Inflammatory macrophage (primary cell): ENCODE measurements around the gene PPP1R26.
A peak's percentile ranks its signal among the peaks of the same experiment; 100 is the strongest.
"Not testable (repeated sequence)": the region's sequence is repeated elsewhere in the genome, so short reads cannot be mapped to it uniquely, and the experiment has no call there.

ENCODE experiments used
- DNase-seq, 2 donors: peaks; one replicate each; pipeline ENCODE4 v3.0.0-alpha.2; 2020 to 2022
- total RNA-seq, 18 experiments: gene quantifications; one replicate each; lab custom pipeline; 2026; ENCODE audit warnings: mixed read lengths in 6 of 18, inconsistent platforms in 2 of 18; lab: John Stamatoyannopoulos, UW

Gene PPP1R26, protein sequence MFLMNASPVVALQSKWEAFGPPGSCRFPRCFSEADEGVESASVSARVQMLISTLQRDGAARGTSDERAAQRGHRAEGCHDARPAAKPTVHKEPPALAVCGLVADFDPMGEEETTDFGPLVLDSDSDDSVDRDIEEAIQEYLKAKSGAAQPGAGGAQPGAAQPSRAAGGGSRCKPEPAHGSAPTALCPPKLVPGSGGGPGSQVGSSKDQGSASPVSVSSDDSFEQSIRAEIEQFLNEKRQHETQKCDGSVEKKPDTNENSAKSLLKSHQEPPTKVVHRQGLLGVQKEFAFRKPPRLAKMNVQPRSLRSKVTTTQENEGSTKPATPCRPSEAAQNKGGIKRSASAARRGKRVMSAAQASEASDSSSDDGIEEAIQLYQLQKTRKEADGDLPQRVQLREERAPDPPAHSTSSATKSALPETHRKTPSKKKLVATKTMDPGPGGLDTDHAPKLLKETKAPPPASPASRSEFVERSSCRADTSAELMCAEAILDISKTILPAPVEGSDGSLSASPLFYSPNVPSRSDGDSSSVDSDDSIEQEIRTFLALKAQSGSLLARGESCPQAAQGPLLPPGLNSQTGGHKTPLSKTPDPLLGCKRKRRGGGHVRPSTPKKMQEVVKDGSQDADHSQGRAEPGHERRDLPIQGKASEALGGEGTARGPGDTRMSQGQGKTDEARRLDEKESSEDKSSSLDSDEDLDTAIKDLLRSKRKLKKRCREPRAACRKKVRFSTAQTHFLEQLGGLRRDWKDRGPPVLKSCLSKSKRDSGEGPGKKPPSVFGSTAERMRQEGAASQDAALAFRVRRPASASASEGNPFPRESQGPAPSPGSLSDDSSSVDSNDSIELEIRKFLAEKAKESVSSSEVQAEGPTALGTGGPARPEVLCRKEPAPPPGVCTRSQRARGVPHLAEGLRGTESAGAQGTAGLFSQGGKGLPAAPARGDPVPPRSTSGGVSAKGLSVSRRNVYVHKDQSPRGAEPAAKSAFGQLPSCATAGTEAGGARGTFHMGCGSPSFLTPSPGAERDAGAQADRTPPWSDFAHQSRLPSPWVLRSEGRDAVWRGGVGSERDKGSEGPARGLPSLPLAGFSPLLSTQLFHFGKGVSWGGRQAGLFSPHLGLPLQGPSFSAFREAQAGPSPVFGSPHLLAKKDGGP (N-terminal part only)
- total RNA-seq, result 6.9 to 45.7 (median 21.6) reads per million in 18 experiments

DNA sequence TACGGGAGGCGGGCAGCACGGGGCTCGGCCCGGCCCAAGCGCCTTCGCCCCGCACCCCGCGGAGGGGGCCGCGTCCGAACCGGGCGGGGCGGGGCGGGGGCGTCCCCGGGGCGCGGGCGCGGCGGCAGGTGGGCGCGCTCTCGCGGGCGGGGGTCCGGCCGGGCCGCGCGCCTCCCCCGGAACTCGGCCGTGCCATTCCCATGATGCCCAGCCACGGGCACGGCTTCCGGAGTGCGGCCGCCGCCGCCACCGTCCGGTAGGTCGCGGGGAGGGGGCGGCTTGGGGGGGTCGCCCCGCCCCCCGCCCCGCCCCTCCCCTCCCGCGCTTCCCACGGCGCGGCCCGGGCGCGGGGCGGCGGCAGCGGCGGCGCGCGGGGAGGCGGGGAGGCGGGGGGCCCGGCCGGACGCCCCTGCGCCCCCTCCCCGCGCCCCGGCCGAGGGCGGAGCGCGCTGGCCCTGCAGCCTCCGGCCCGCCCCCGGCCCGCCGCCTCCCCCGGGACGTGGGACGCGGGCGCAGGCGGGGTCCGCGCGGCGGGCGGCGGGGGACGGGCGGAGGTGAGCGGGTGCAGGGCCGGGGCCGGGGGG is at the start of gene PPP1R26:
PPP1R26 (plus strand) TSS at position 314 of the 584 bp plus-strand sequence. CDS start 4,729 bp downstream, outside the sequence.
- DNase-seq, result peak in 1 of 2 donors; percentile 25

DNA sequence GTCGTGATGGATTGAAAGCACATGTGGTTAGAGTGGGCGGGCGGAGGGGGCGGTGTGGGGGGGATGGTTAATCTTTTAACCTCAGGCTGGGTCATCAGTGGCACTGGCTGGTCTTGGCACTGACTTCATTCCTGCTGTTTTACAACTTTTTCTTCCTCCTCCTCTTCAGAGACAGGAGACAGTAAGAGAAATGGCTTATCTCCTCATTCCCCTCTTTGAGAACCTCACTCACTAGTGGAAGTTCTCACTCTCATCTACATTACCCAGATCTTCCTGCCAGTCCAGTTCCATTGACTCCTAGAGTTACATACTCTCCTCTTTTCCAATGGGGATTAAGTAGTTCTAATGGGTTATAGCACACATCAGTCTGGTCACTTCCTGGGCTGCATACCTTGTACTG is 42.3 kb upstream of the PPP1R26 start:
- DNase-seq, result no peak

DNA sequence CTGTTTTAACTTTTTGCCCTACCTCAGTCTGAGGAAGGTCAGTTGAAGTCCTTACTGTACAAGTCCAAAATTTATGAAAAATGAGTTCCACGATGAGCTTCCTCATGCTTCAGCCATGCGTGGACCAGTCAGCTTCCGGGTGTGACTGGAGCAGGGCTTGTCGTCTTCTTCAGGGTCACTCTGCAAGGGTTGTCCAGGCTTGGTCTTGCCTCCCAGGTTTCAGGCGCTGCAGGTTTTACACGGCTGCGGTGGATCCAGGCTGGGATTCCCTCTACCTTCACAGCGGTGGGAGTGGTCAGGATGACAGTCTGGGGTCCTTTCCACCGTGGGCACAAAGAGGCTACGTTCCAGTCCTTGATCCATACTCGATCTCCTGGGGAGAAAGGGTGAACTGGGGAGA is 41.9 kb upstream of the PPP1R26 start:
- not testable (repeated sequence) for DNase-seq

GRCh38 chr9:135438581-135439232 is 40.9 kb upstream of the PPP1R26 start:
- DNase-seq, result not testable (repeated sequence)

- DNase-seq, result not testable (repeated sequence)
These were observed 40.1 kb upstream of the PPP1R26 start for GRCh38 chr9:135439514-135439913.

DNA sequence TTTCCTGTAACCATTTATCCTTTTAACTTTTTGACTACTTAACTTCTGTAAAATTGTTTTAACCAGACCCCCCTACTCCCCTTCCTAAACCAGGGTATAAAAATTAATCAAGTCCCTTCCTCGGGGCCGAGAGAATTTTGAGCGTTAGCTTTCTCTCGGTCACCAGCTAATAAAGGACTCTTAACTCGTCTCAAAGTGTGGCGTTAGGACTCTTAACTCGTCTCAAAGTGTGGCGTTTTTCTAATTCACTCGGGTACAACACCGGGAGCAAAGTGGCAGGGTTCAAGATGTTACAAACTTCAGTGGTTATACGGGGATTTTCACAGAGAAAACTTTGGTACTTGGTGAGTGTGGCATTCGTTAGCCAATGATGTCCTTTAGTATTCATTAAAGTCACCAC is 39.7 kb upstream of the PPP1R26 start:
- DNase-seq, result no peak

GRCh38 chr9:135440620-135441019 is 39.0 kb upstream of the PPP1R26 start:
- no peak for DNase-seq

GRCh38 chr9:135441105-135442071 is 38.2 kb upstream of the PPP1R26 start:
- not testable (repeated sequence) for DNase-seq

DNA sequence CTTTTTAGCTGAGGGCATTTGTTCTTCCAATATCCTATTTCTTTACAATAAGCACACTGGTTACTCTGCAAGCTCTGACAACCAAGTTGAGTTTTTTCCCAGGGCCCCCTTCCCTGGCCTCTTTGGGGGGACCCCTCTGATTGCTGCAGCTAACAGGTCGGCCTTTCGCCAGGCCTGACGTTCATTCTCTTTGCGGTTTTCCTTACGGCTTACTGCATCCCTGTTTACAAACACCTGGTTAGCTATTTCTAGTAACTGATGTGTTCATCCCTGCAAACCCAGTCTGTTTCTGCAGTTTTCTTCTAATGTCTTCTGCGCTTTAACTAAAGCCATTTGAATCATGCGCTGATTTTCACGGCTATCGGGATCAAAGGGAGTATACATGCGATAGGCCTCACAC is 37.5 kb upstream of the PPP1R26 start:
- DNase-seq, result no peak

DNA sequence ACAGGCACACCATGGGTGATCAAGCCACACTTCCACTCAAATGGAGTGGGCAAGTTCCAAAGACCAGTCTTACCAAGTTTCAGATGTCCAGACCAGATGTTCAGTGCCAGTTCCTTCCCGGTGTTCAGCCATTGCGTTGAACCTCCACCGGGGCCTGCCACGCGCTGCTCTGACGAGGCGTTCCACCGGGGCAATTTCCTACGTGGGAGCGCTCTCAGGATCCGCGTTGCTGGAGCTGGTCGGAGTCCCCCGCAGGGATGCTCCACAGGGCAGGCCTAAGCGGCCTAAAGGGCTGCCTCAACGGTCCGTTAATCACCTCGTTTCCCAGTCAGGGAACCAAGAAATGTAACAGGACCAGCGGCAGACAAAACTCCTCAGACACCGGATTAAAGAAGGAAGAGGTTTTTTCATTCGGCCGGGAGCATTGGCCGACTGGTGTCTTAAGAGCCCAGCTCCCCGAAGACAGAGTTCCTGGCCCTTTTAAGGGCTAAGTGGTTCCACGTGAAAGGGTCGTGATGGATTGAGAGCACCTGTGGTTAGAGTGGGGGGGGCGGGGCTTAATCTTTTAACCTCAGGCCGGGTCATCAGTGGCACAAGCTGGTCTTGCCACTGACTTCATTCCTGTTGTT is 35.7 kb upstream of the PPP1R26 start:
- no peak for DNase-seq

DNA sequence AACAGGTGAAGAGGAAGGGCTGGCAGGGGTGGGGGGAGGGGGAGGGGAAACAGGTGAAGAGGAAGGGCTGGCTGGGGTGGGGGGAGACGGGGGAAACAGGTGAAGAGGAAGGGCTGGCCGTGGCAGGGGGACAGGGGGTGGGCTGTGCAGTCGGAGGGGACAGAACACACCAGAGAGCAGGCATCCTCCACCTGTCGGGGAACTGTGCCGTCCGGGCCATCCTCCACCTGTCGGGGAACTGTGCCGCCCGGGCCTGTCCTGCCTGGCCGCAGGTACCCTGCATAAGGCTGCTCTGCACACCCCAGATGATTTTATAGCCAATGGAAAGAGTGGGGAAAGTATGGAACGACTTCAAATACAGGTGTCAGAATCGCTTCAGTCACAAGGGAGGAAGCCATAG is 32.5 kb upstream of the PPP1R26 start:
- no peak for DNase-seq

GRCh38 chr9:135448663-135449100 is 30.9 kb upstream of the PPP1R26 start:
- DNase-seq, result peak in 1 of 2 donors; percentile 4

- not testable (repeated sequence) for DNase-seq
These were observed 30.1 kb upstream of the PPP1R26 start for GRCh38 chr9:135449532-135449931.

- no peak for DNase-seq
These were observed 28.6 kb upstream of the PPP1R26 start for GRCh38 chr9:135450956-135451355.

DNA sequence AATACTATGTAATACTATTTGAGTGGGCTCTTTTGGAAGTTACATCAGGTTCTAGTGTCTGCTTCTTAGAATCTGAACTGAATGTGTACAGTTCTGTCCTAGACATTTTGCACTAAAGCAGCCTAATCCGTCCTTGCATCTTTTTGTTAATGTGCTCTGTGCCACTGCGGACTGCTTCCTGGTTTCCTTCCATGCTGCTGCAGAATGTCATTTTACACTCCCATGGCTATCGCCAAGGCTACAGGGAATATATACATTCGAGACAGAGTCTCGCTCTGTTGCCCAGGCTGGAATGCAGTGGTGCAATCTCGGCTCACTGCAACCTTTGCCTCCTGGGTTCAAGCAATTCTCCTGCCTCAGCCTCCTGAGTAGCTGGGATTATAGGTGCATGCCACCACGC is 27.7 kb upstream of the PPP1R26 start:
- not testable (repeated sequence) for DNase-seq

DNA sequence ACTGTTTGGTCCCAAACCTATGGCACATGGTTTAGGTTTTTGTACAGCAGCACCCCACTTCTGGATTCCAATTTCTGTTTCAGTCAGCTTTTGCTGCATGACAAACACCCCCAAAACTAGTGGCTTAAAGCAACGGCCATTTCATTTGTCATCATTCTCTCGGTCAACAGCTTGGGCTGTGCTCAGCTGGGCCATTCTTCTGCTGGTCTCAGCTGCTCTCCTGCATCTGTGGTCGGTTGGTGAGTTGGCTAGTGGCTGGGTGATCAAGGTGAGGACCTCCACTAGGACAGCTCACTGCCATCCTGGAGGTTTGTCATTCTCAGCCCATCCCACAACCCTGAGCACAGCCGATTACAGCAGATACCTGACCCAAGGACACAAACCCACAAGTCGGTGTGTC is 24.8 kb upstream of the PPP1R26 start:
- no peak for DNase-seq

- DNase-seq, result no peak
These were observed 24.1 kb upstream of the PPP1R26 start for GRCh38 chr9:135455401-135456030.

DNA sequence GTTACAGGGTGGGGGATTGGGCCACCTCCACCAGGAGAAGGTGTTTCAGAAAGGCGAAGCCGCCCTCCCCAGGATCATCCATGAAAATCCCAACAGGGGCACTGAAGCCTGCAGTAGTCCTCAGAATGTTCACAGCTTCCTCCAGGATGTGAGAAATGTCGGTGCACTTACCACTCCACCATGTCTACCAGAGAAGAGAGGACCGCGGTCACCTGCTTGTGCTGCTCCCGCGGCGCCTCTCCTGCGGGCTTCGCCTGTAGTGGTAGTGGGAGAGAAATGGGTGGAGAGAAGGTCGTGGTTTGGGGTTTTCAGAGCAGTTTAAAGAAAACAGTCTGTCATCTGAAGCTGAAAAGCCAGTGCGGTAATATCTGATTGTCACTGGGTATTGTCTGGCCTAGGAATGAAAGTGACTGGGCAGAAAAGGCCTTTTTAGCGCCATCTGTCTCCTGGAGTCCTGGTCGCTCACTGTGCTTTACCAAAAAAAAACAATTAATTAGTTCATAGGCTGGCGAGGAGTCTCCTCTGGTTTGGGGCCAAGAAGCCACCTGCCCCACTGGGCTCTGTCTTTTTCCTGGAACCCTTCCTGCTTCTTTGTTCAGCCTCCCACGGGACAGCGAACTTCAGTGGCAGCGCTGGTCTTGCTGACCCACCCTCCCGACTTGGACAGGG is 23.0 kb upstream of the PPP1R26 start:
- DNase-seq, result no peak

GRCh38 chr9:135458478-135458877 is 21.1 kb upstream of the PPP1R26 start:
- not testable (repeated sequence) for DNase-seq
